Endothelial cell (in vitro differentiated cells): ENCODE measurements around the gene ASF1B. TPM values are rescaled to one million over a fixed set of nuclear protein-coding genes. Genes with fewer than 3 reads are reported as not detected.

ENCODE experiments used
- DNase-seq: peaks from one replicate; pipeline ENCODE4 v3.0.0; 2021; ENCODE audit warnings: low spot score
- H3K27ac Mint-ChIP-seq: one replicate; pipeline ENCODE4 v1.8.0; 2021; ENCODE audit warnings: mixed read lengths, inconsistent platforms; ENCODE audit not compliant: unreplicated experiment
- H3K27me3 Mint-ChIP-seq: one replicate; pipeline ENCODE4 v1.8.0; 2021; ENCODE audit warnings: mild to moderate bottlenecking, moderate library complexity, mixed read lengths, inconsistent platforms; ENCODE audit not compliant: unreplicated experiment
- H3K36me3 Mint-ChIP-seq: one replicate; pipeline ENCODE4 v1.8.0; 2021; ENCODE audit warnings: mild to moderate bottlenecking, low read depth, mixed read lengths, inconsistent platforms; ENCODE audit not compliant: unreplicated experiment
- H3K4me1 Mint-ChIP-seq: one replicate; pipeline ENCODE4 v1.8.0; 2021; ENCODE audit warnings: mild to moderate bottlenecking, mixed read lengths, inconsistent platforms; ENCODE audit not compliant: unreplicated experiment
- H3K4me3 Mint-ChIP-seq: one replicate; pipeline ENCODE4 v1.8.0; 2021; ENCODE audit warnings: mild to moderate bottlenecking, mixed read lengths, inconsistent platforms; ENCODE audit not compliant: unreplicated experiment
- H3K9me3 Mint-ChIP-seq: one replicate; pipeline ENCODE4 v1.8.0; 2021; ENCODE audit warnings: mixed read lengths, inconsistent platforms; ENCODE audit not compliant: unreplicated experiment
- CTCF ChIP-seq: fragments of 200-600 bp; sonication (generic); IDR thresholded peaks from one replicate; pipeline ENCODE4 v1.5.0; 2021; ENCODE audit warnings: antibody characterized with exemption; ENCODE audit not compliant: unreplicated experiment
- total RNA-seq: library from RNA; stranded (reverse); fragmentation: NEBNext Ultra II Directional; extraction: Animal tissue kit (Norgen Biotek cat#: 25700); gene quantifications from one replicate; pipeline ENCODE4 v1.2.1, GENCODE V29; 2021; ENCODE audit not compliant: unreplicated experiment

Gene ASF1B
- total RNA-seq, 1 donor from 2014 or later: 7.1 TPM

GRCh38 chr19:14117668-14118164 is 18.7 kb downstream of the ASF1B start, which contains the start of gene PRKACA:
PRKACA (minus strand) TSS chr19:14117762; CDS start chr19:14117547, 215 bp downstream.
- H3K9me3 Mint-ChIP-seq: no peaks in the 10 kb centered on the region
- H3K4me3 Mint-ChIP-seq: peak within 1 kb of the TSS; percentile 95
- peaks cover 47% of the 10 kb centered on the region for H3K4me1 Mint-ChIP-seq
- H3K27me3 Mint-ChIP-seq: peaks cover 10% of the 10 kb centered on the region
- H3K36me3 Mint-ChIP-seq: peaks cover 9% of the 10 kb centered on the region
- DNase-seq: peak; percentile 98
- peak within 1 kb of the TSS; percentile 89 for H3K27ac Mint-ChIP-seq
- no peak for TF ChIP-seq CTCF

- H3K27ac Mint-ChIP-seq: peak overlapping the region; percentile 82
- DNase-seq: no peak
- peak overlapping the region; percentile 95 for H3K4me3 Mint-ChIP-seq
- peaks cover 49% of the 10 kb centered on the region for H3K4me1 Mint-ChIP-seq
- peaks cover 10% of the 10 kb centered on the region for H3K27me3 Mint-ChIP-seq
- peaks cover 9% of the 10 kb centered on the region for H3K36me3 Mint-ChIP-seq
- H3K9me3 Mint-ChIP-seq: no peaks in the 10 kb centered on the region
- no peak for TF ChIP-seq CTCF
These were observed 19.3 kb downstream of the ASF1B start for GRCh38 chr19:14116918-14117578.

- peaks cover 10% of the 10 kb centered on the region for H3K27me3 Mint-ChIP-seq
- peaks cover 49% of the 10 kb centered on the region for H3K4me1 Mint-ChIP-seq
- no peak for DNase-seq
- peaks cover 9% of the 10 kb centered on the region for H3K36me3 Mint-ChIP-seq
- TF ChIP-seq CTCF: no peak
- H3K4me3 Mint-ChIP-seq: peak overlapping the region; percentile 95
- H3K27ac Mint-ChIP-seq: peak overlapping the region; percentile 82
- H3K9me3 Mint-ChIP-seq: no peaks in the 10 kb centered on the region
These were observed 19.9 kb downstream of the ASF1B start for GRCh38 chr19:14116525-14116917.

GRCh38 chr19:14115756-14116155 is 20.6 kb downstream of the ASF1B start:
- Mint-ChIP-seq H3K4me1 (peaks cover 49% of the 10 kb centered on the region), H3K9me3 (no peaks in the 10 kb centered on the region), H3K4me3 (peak overlapping the region; percentile 95), H3K27me3 (peaks cover 12% of the 10 kb centered on the region), H3K27ac (no peak overlapping the region), H3K36me3 (peaks cover 9% of the 10 kb centered on the region)
- no peak for DNase-seq
- TF ChIP-seq CTCF: no peak

GRCh38 chr19:14114854-14115253 is 21.5 kb downstream of the ASF1B start:
- peak; percentile 72 for DNase-seq
- peaks cover 12% of the 10 kb centered on the region for H3K27me3 Mint-ChIP-seq
- TF ChIP-seq CTCF: peak; percentile 56
- no peak overlapping the region for H3K4me3 Mint-ChIP-seq
- no peak overlapping the region for H3K27ac Mint-ChIP-seq
- peaks cover 47% of the 10 kb centered on the region for H3K4me1 Mint-ChIP-seq
- H3K36me3 Mint-ChIP-seq: peaks cover 9% of the 10 kb centered on the region
- no peaks in the 10 kb centered on the region for H3K9me3 Mint-ChIP-seq
